CD4-positive, alpha-beta T cell treated with Interleukin-1 beta for 1 hour (primary cell): ENCODE results near the gene PUM2.
A peak's percentile ranks its signal among the peaks of the same experiment; 100 is the strongest.

ENCODE experiments used
- DNase-seq, 2 donors: peaks; one replicate each; pipeline ENCODE4 v3.0.0-alpha.2; 2020 to 2022

PUM2 gene

GRCh38 chr2:20334605-20335203 is 15.9 kb downstream of the PUM2 start:
- no peak for DNase-seq

GRCh38 chr2:20333738-20334137 is 16.9 kb downstream of the PUM2 start:
- no peak for DNase-seq

GRCh38 chr2:20330192-20330591 is 20.5 kb downstream of the PUM2 start:
- DNase-seq = no peak

- DNase-seq = no peak
Measured at GRCh38 chr2:20327370-20327769, 23.3 kb downstream of the PUM2 start.

- DNase-seq = peak; percentile 42 to 57
Measured at GRCh38 chr2:20326163-20326780, 24.4 kb downstream of the PUM2 start.

- no peak for DNase-seq
Measured at GRCh38 chr2:20322527-20323300, 27.9 kb downstream of the PUM2 start.

- no peak for DNase-seq
Measured at GRCh38 chr2:20317690-20318089, 33.0 kb downstream of the PUM2 start.

- DNase-seq = no peak
Measured at GRCh38 chr2:20317197-20317596, 33.4 kb downstream of the PUM2 start.

GRCh38 chr2:20314562-20315501 is 35.8 kb downstream of the PUM2 start:
- DNase-seq = no peak

- no peak for DNase-seq
Measured at GRCh38 chr2:20313659-20314058, 37.0 kb downstream of the PUM2 start.

- no peak for DNase-seq
Measured at GRCh38 chr2:20309001-20309400, 41.6 kb downstream of the PUM2 start.

GRCh38 chr2:20307311-20307710 is 43.3 kb downstream of the PUM2 start:
- no peak for DNase-seq

- no peak for DNase-seq
Measured at GRCh38 chr2:20304411-20304810, 46.2 kb downstream of the PUM2 start.

GRCh38 chr2:20303966-20304365 is 46.7 kb downstream of the PUM2 start:
- DNase-seq = no peak

- no peak for DNase-seq
Measured at GRCh38 chr2:20302019-20302418, 48.6 kb downstream of the PUM2 start.

GRCh38 chr2:20300656-20301055 is 50.0 kb downstream of the PUM2 start:
- DNase-seq = no peak

- no peak for DNase-seq
Measured at GRCh38 chr2:20299113-20299512, 51.5 kb downstream of the PUM2 start.

- no peak for DNase-seq
Measured at GRCh38 chr2:20294231-20294630, 56.4 kb downstream of the PUM2 start.

- DNase-seq = no peak
Measured at GRCh38 chr2:20292984-20293383, 57.7 kb downstream of the PUM2 start.

- no peak for DNase-seq
Measured at GRCh38 chr2:20291846-20292408, 58.7 kb downstream of the PUM2 start.

GRCh38 chr2:20291106-20291564 is 59.5 kb downstream of the PUM2 start:
- DNase-seq = peak in 1 of 2 donors; percentile 27

- no peak for DNase-seq
Measured at GRCh38 chr2:20288642-20289340, 61.9 kb downstream of the PUM2 start.
